GM12873 (cell line): ENCODE results near the gene MAP3K3.

Source experiments
- CTCF ChIP-seq: IDR thresholded peaks from 2 replicates; pipeline ENCODE4 v1.5.1; 2012; ENCODE audit warnings: low read depth, mild to moderate bottlenecking, moderate library complexity, low read length, control low read depth; ENCODE audit not compliant: insufficient read depth; ENCODE audit errors: missing control alignments

Gene MAP3K3

GRCh38 chr17:63698381-63698885 lies 76.2 kb downstream of the MAP3K3 start:
- no peak for TF ChIP-seq CTCF

GRCh38 chr17:63698886-63699637 lies 76.8 kb downstream of the MAP3K3 start:
- no peak for TF ChIP-seq CTCF

- no peak for TF ChIP-seq CTCF
Observed at GRCh38 chr17:63699638-63700527, 77.7 kb downstream of the MAP3K3 start, which contains the start of gene LIMD2. LIMD2 (minus strand) TSS chr17:63700125; CDS start chr17:63699298, 827 bp downstream.

- no peak for TF ChIP-seq CTCF
Observed at GRCh38 chr17:63700528-63701455, 78.6 kb downstream of the MAP3K3 start.

DNA sequence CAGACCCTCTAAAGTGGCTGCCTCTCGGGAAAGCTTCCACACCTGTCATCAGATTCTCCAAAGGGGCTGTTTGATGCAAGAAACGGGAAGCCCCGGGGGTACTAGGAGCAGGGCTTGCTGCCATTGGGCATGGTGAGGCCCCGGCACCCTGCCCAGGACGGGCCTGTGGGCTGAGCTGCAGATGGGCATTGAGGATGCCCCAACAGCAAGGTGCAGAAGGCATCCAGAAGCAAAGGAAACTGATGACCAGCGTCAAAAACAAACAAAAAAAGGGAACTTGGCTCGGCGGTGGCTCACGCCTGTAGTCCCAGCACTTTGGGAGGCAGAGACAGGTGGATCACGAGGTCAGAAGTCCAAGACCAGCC lies 79.2 kb downstream of the MAP3K3 start:
- TF ChIP-seq CTCF: no peak

DNA sequence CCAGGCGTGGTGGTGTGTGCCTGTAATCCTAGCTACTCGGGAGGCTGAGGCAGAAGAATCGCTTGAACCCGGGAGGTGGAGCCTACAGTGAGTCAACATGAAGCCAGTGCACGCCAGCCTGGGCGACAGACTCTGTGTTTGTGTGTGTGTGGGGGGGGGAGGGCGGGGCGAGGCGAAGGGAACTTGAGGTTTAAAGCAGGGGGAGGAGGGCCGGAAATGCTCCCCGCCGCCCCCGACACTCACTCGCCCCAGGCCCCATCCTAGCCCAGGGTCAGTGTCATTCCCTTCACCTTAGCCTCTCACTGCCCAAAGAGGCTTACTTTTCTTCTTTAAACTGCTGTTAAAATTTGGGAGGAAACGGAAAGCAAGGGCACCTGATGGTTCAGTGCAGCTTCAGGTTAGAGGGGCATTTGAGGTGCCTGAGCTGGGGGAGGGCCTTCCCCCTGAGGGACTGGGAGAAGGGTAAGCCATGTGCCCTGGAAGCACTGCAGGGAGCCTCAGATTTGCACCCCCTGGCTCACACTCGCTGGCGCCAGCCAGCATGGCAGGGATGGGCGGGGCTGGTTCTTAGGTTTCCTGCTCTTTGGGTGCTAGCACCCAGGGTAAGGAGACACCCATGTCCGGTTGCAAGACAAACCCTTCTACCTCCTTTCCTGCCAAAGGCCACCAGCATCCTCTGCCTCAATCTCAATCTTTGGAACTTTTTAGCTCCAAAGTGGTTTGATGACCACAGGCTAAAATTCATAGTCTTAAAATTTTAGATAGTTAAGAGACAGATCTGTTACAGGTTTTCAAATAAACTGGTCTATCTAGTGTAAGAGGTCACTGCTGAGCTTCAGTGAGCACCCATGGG lies 79.9 kb downstream of the MAP3K3 start:
- no peak for TF ChIP-seq CTCF
